Measurements from ENCODE around the gene LITAF. TPM values are rescaled to one million over a fixed set of nuclear protein-coding genes. Genes with fewer than 3 reads are reported as not detected.
"Not testable (repeated sequence)": the region's sequence is repeated elsewhere in the genome, so short reads cannot be mapped to it uniquely, and the experiment has no call there.

The LITAF gene
- total RNA-seq, 6 experiments from 2014 or later: 114 to 143 (median 135) TPM

GRCh38 chr16:11596572-11597226 lies 10.0 kb upstream of the LITAF start:
- no peak for TF ChIP-seq CTCF (IDR thresholded peaks at IDR 0.05)
- H3K9me3 Mint-ChIP-seq: no peaks in the 10 kb centered on the region
- no peak overlapping the region for H3K4me3 Mint-ChIP-seq
- peak overlapping the region; percentile 60 for H3K27ac Mint-ChIP-seq
- H3K27me3 Mint-ChIP-seq (ENCODE audit: insufficient read depth): peaks cover 2% of the 10 kb centered on the region; the same call in 1 of the 2 replicates
- H3K36me3 Mint-ChIP-seq (ENCODE audit: low read depth): no peaks in the 10 kb centered on the region
- peaks cover 34% of the 10 kb centered on the region for H3K4me1 Mint-ChIP-seq (ENCODE audit: low read depth)
- no peak for DNase-seq

- H3K4me1 Mint-ChIP-seq (ENCODE audit: low read depth): peaks cover 34% of the 10 kb centered on the region
- H3K27ac Mint-ChIP-seq: no peak overlapping the region
- DNase-seq: no peak
- H3K9me3 Mint-ChIP-seq: no peaks in the 10 kb centered on the region
- no peaks in the 10 kb centered on the region for H3K36me3 Mint-ChIP-seq (ENCODE audit: low read depth)
- no peaks in the 10 kb centered on the region for H3K27me3 Mint-ChIP-seq (ENCODE audit: insufficient read depth)
- no peak for TF ChIP-seq CTCF (IDR thresholded peaks at IDR 0.05)
- H3K4me3 Mint-ChIP-seq: no peak overlapping the region
Measured at GRCh38 chr16:11593581-11593980, 6.9 kb upstream of the LITAF start.

- not testable (repeated sequence) for DNase-seq; H3K27me3 Mint-ChIP-seq (ENCODE audit: insufficient read depth); H3K4me3 Mint-ChIP-seq; H3K36me3 Mint-ChIP-seq (ENCODE audit: low read depth); H3K27ac Mint-ChIP-seq; H3K9me3 Mint-ChIP-seq
- peaks cover 30% of the 10 kb centered on the region for H3K4me1 Mint-ChIP-seq (ENCODE audit: low read depth)
Measured at GRCh38 chr16:11593076-11593475, 6.4 kb upstream of the LITAF start.

- H3K36me3 Mint-ChIP-seq (ENCODE audit: low read depth); H3K9me3 Mint-ChIP-seq; H3K27me3 Mint-ChIP-seq (ENCODE audit: insufficient read depth); DNase-seq; H3K4me3 Mint-ChIP-seq; H3K27ac Mint-ChIP-seq: not testable (repeated sequence)
- H3K4me1 Mint-ChIP-seq (ENCODE audit: low read depth): peaks cover 23% of the 10 kb centered on the region
Measured at GRCh38 chr16:11591630-11592029, 4.9 kb upstream of the LITAF start.

- H3K9me3 Mint-ChIP-seq: no peaks in the 10 kb centered on the region
- H3K27ac Mint-ChIP-seq: no peak overlapping the region
- no peaks in the 10 kb centered on the region for H3K36me3 Mint-ChIP-seq (ENCODE audit: low read depth)
Measured at GRCh38 chr16:11589198-11589550, 2.5 kb upstream of the LITAF start.

GRCh38 chr16:11588321-11589197 lies 1.8 kb upstream of the LITAF start:
- H3K36me3 Mint-ChIP-seq (ENCODE audit: low read depth): no peaks in the 10 kb centered on the region
- H3K9me3 Mint-ChIP-seq: no peaks in the 10 kb centered on the region
- H3K27me3 Mint-ChIP-seq (ENCODE audit: insufficient read depth): peaks cover 2% of the 10 kb centered on the region; the same call in 1 of the 2 replicates
- no peak overlapping the region for H3K27ac Mint-ChIP-seq
- TF ChIP-seq CTCF (IDR thresholded peaks at IDR 0.05): no peak
- DNase-seq: no peak
- H3K4me3 Mint-ChIP-seq: no peak overlapping the region
- H3K4me1 Mint-ChIP-seq (ENCODE audit: low read depth): peaks cover 29% of the 10 kb centered on the region

More at GRCh38 chr16:11589198-11589550, 2.5 kb upstream of the LITAF start:
- Mint-ChIP-seq H3K4me1 (ENCODE audit: low read depth) (peaks cover 26% of the 10 kb centered on the region), H3K27me3 (ENCODE audit: insufficient read depth) (peaks cover 2% of the 10 kb centered on the region; the same call in 1 of the 2 replicates), H3K4me3 (no peak overlapping the region)
- TF ChIP-seq CTCF (IDR thresholded peaks at IDR 0.05): no peak
- DNase-seq: no peak

Data from HFFc6 (cell line).